ENCODE measurements around the gene AHCYL2.
A peak's percentile ranks its signal among the peaks of the same experiment; 100 is the strongest.

AHCYL2 gene

GRCh38 chr7:129262324-129262723 lies 37.5 kb downstream of the AHCYL2 start:
- H3K4me1 ChIP-seq, result peaks cover 9% of the 10 kb centered on the region
- H3K27me3 ChIP-seq, result no peaks in the 10 kb centered on the region
- peak overlapping the region; percentile 39 for H3K4me2 ChIP-seq

GRCh38 chr7:129263168-129263567 lies 38.3 kb downstream of the AHCYL2 start:
- no peak for TF ChIP-seq Cebpa-rat (IDR thresholded peaks at IDR 0.05)
- no peaks in the 10 kb centered on the region for H3K36me3 ChIP-seq
- no peak overlapping the region for H3K27ac ChIP-seq
- H3K4me3 ChIP-seq, result no peak overlapping the region
- H3K4me2 ChIP-seq, result no peak overlapping the region
- peaks cover 4% of the 10 kb centered on the region; the same call in 1 of the 2 replicates for H3K9me3 ChIP-seq
- H3K4me1 ChIP-seq, result peaks cover 9% of the 10 kb centered on the region
- H4K20me1 ChIP-seq, result no peaks in the 10 kb centered on the region
- H3K9ac ChIP-seq, result no peak overlapping the region
- no peaks in the 10 kb centered on the region for H3K27me3 ChIP-seq

More at GRCh38 chr7:129262324-129262723, 37.5 kb downstream of the AHCYL2 start:
- no peak for TF ChIP-seq Cebpa-rat (IDR thresholded peaks at IDR 0.05)
- H3K27ac ChIP-seq, result no peak overlapping the region
- no peak overlapping the region for H3K4me3 ChIP-seq
- peaks cover 4% of the 10 kb centered on the region; the same call in 1 of the 2 replicates for H3K9me3 ChIP-seq
- no peak overlapping the region for H3K9ac ChIP-seq
- H4K20me1 ChIP-seq, result no peaks in the 10 kb centered on the region
- no peaks in the 10 kb centered on the region for H3K36me3 ChIP-seq

- Histone ChIP-seq H3K9me3 (peaks cover 4% of the 10 kb centered on the region; the same call in 1 of the 2 replicates), H4K20me1 (no peaks in the 10 kb centered on the region), H3K4me2 (no peak overlapping the region), H3K9ac (no peak overlapping the region), H3K4me3 (no peak overlapping the region), H3K27me3 (no peaks in the 10 kb centered on the region), H3K4me1 (peaks cover 9% of the 10 kb centered on the region), H3K36me3 (no peaks in the 10 kb centered on the region), H3K27ac (no peak overlapping the region)
- TF ChIP-seq Cebpa-rat (IDR thresholded peaks at IDR 0.05), result no peak
Measured at GRCh38 chr7:129264534-129264933, 39.7 kb downstream of the AHCYL2 start.

- no peak for TF ChIP-seq Cebpa-rat (IDR thresholded peaks at IDR 0.05)
- Histone ChIP-seq H3K27ac (no peak overlapping the region), H3K4me3 (no peak overlapping the region), H3K27me3 (no peaks in the 10 kb centered on the region), H3K36me3 (no peaks in the 10 kb centered on the region), H3K9me3 (peaks cover 4% of the 10 kb centered on the region; the same call in 1 of the 2 replicates), H3K4me1 (peaks cover 9% of the 10 kb centered on the region), H4K20me1 (no peaks in the 10 kb centered on the region), H3K4me2 (no peak overlapping the region), H3K9ac (no peak overlapping the region)
Measured at GRCh38 chr7:129265328-129265727, 40.5 kb downstream of the AHCYL2 start.

GRCh38 chr7:129266181-129266580 lies 41.4 kb downstream of the AHCYL2 start:
- Histone ChIP-seq H3K4me2 (no peak overlapping the region), H3K27me3 (no peaks in the 10 kb centered on the region), H3K27ac (no peak overlapping the region), H3K9ac (no peak overlapping the region), H3K36me3 (no peaks in the 10 kb centered on the region), H3K4me3 (no peak overlapping the region), H4K20me1 (no peaks in the 10 kb centered on the region), H3K4me1 (peaks cover 9% of the 10 kb centered on the region), H3K9me3 (peaks cover 4% of the 10 kb centered on the region; the same call in 1 of the 2 replicates)
- no peak for TF ChIP-seq Cebpa-rat (IDR thresholded peaks at IDR 0.05)

GRCh38 chr7:129270077-129270476 lies 45.2 kb downstream of the AHCYL2 start:
- no peaks in the 10 kb centered on the region for H4K20me1 ChIP-seq
- H3K27me3 ChIP-seq, result no peaks in the 10 kb centered on the region
- H3K9ac ChIP-seq, result no peak overlapping the region
- H3K36me3 ChIP-seq, result peaks cover 23% of the 10 kb centered on the region
- TF ChIP-seq Cebpa-rat (IDR thresholded peaks at IDR 0.05), result no peak
- no peak overlapping the region for H3K4me2 ChIP-seq
- peaks cover 26% of the 10 kb centered on the region for H3K9me3 ChIP-seq
- H3K27ac ChIP-seq, result no peak overlapping the region
- H3K4me3 ChIP-seq, result no peak overlapping the region
- no peaks in the 10 kb centered on the region for H3K4me1 ChIP-seq

- Histone ChIP-seq H3K9ac (no peak overlapping the region), H3K27me3 (no peaks in the 10 kb centered on the region), H3K4me1 (no peaks in the 10 kb centered on the region), H3K36me3 (peaks cover 25% of the 10 kb centered on the region), H3K9me3 (peaks cover 26% of the 10 kb centered on the region), H3K4me2 (no peak overlapping the region), H3K4me3 (no peak overlapping the region), H4K20me1 (no peaks in the 10 kb centered on the region), H3K27ac (no peak overlapping the region)
- no peak for TF ChIP-seq Cebpa-rat (IDR thresholded peaks at IDR 0.05)
Measured at GRCh38 chr7:129271500-129272355, 46.9 kb downstream of the AHCYL2 start.

GRCh38 chr7:129273936-129274335 lies 49.1 kb downstream of the AHCYL2 start:
- Histone ChIP-seq H3K36me3 (peaks cover 25% of the 10 kb centered on the region), H3K9me3 (peaks cover 26% of the 10 kb centered on the region), H3K27me3 (no peaks in the 10 kb centered on the region), H4K20me1 (no peaks in the 10 kb centered on the region), H3K27ac (no peak overlapping the region), H3K4me1 (no peaks in the 10 kb centered on the region), H3K9ac (no peak overlapping the region), H3K4me3 (no peak overlapping the region), H3K4me2 (no peak overlapping the region)
- no peak for TF ChIP-seq Cebpa-rat (IDR thresholded peaks at IDR 0.05)

GRCh38 chr7:129277629-129278028 lies 52.8 kb downstream of the AHCYL2 start:
- H3K4me1 ChIP-seq, result no peaks in the 10 kb centered on the region
- H3K9ac ChIP-seq, result no peak overlapping the region
- no peaks in the 10 kb centered on the region for H3K27me3 ChIP-seq
- H3K27ac ChIP-seq, result no peak overlapping the region
- peaks cover 29% of the 10 kb centered on the region for H3K36me3 ChIP-seq
- TF ChIP-seq Cebpa-rat (IDR thresholded peaks at IDR 0.05), result no peak
- H3K9me3 ChIP-seq, result peaks cover 20% of the 10 kb centered on the region
- no peaks in the 10 kb centered on the region for H4K20me1 ChIP-seq
- H3K4me3 ChIP-seq, result no peak overlapping the region
- no peak overlapping the region for H3K4me2 ChIP-seq

- peaks cover 20% of the 10 kb centered on the region for H3K36me3 ChIP-seq
- H3K9ac ChIP-seq, result no peak overlapping the region
- no peaks in the 10 kb centered on the region for H3K4me1 ChIP-seq
- no peaks in the 10 kb centered on the region for H3K27me3 ChIP-seq
- H3K27ac ChIP-seq, result no peak overlapping the region
- no peak for TF ChIP-seq Cebpa-rat (IDR thresholded peaks at IDR 0.05)
- H3K4me3 ChIP-seq, result no peak overlapping the region
- no peaks in the 10 kb centered on the region for H4K20me1 ChIP-seq
- H3K4me2 ChIP-seq, result no peak overlapping the region
- peaks cover 10% of the 10 kb centered on the region for H3K9me3 ChIP-seq
Measured at GRCh38 chr7:129278688-129279087, 53.9 kb downstream of the AHCYL2 start.

Data from BLaER1 (cell line).